RWPE2 (cell line): Measurements from ENCODE around the gene CCDC40.

Experiments used
- ATAC-seq: fragments of 200-7000 bp; cut with Tn5 transposase; 3 replicates; pipeline ENCODE4 v1.9.1; 2021; ENCODE audit warnings: low read depth
- DNase-seq: peaks from one replicate; pipeline ENCODE4 v3.0.0-alpha.2; 2020; ENCODE audit warnings: low spot score
- H3K27ac ChIP-seq: fragments of 450-650 bp; 2 replicates; pipeline ENCODE4 v1.5.1; 2017; ENCODE audit warnings: mild to moderate bottlenecking; ENCODE audit not compliant: poor library complexity, severe bottlenecking
- H3K27me3 ChIP-seq: fragments of 250-450 bp; sonication (Bioruptor Pico); 2 replicates; pipeline ENCODE4 v1.5.1; 2021; ENCODE audit warnings: mild to moderate bottlenecking, moderate library complexity; ENCODE audit not compliant: insufficient read depth, poor library complexity, severe bottlenecking
- H3K36me3 ChIP-seq: fragments of 250-450 bp; sonication (Bioruptor Pico); 2 replicates; pipeline ENCODE4 v1.5.1; 2020; ENCODE audit warnings: low read depth, mild to moderate bottlenecking, moderate library complexity
- H3K4me1 ChIP-seq: fragments of 250-450 bp; sonication (Bioruptor Pico); 2 replicates; pipeline ENCODE4 v1.5.1; 2021; ENCODE audit warnings: mild to moderate bottlenecking, moderate library complexity; ENCODE audit not compliant: insufficient read depth, poor library complexity, severe bottlenecking
- H3K4me3 ChIP-seq: fragments of 250-450 bp; sonication (Bioruptor Pico); 2 replicates; pipeline ENCODE4 v1.5.1; 2021; ENCODE audit warnings: mild to moderate bottlenecking, moderate library complexity; ENCODE audit not compliant: severe bottlenecking
- H3K9me3 ChIP-seq: fragments of 250-450 bp; sonication (Bioruptor Pico); 2 replicates; pipeline ENCODE4 v1.5.1; 2021; ENCODE audit warnings: mild to moderate bottlenecking, moderate library complexity; ENCODE audit not compliant: severe bottlenecking
- TF ChIP-seq, protein P1 (sequence below): fragments of 450-650 bp; IDR thresholded peaks from one replicate; pipeline ENCODE4 v1.5.1; 2017; ENCODE audit warnings: mild to moderate bottlenecking, moderate library complexity; ENCODE audit not compliant: poor library complexity, severe bottlenecking

The CCDC40 gene

DNA sequence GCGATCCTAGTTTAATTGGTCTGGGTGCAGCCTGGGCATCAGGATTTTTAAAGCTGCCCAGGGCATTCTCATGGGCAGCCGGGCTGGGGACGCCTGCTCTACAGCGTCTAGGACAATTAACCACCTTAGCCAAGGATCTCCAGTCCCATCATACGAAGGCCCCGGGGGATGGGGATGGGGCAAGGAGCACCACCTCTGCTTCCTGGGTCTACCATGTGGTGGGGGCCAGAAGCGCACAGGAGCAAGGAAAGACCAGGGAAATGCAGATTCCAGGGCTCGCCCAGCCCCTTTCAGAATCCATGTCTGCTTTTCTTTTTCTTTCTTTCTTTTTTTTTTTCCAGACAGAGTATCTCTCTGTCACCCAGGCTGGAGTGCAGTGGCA lies 30.1 kb upstream of the CCDC40 start:
- H3K9me3 ChIP-seq, result no peaks in the 10 kb centered on the region
- DNase-seq (no peak), ATAC-seq (no peak)
- no peak overlapping the region for H3K4me3 ChIP-seq
- H3K4me1 ChIP-seq, result no peaks in the 10 kb centered on the region
- H3K36me3 ChIP-seq, result no peaks in the 10 kb centered on the region
- TF ChIP-seq, protein P1, sequence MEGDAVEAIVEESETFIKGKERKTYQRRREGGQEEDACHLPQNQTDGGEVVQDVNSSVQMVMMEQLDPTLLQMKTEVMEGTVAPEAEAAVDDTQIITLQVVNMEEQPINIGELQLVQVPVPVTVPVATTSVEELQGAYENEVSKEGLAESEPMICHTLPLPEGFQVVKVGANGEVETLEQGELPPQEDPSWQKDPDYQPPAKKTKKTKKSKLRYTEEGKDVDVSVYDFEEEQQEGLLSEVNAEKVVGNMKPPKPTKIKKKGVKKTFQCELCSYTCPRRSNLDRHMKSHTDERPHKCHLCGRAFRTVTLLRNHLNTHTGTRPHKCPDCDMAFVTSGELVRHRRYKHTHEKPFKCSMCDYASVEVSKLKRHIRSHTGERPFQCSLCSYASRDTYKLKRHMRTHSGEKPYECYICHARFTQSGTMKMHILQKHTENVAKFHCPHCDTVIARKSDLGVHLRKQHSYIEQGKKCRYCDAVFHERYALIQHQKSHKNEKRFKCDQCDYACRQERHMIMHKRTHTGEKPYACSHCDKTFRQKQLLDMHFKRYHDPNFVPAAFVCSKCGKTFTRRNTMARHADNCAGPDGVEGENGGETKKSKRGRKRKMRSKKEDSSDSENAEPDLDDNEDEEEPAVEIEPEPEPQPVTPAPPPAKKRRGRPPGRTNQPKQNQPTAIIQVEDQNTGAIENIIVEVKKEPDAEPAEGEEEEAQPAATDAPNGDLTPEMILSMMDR, result peak; percentile 1
- H3K27ac ChIP-seq, result no peak overlapping the region
- H3K27me3 ChIP-seq, result no peaks in the 10 kb centered on the region

DNA sequence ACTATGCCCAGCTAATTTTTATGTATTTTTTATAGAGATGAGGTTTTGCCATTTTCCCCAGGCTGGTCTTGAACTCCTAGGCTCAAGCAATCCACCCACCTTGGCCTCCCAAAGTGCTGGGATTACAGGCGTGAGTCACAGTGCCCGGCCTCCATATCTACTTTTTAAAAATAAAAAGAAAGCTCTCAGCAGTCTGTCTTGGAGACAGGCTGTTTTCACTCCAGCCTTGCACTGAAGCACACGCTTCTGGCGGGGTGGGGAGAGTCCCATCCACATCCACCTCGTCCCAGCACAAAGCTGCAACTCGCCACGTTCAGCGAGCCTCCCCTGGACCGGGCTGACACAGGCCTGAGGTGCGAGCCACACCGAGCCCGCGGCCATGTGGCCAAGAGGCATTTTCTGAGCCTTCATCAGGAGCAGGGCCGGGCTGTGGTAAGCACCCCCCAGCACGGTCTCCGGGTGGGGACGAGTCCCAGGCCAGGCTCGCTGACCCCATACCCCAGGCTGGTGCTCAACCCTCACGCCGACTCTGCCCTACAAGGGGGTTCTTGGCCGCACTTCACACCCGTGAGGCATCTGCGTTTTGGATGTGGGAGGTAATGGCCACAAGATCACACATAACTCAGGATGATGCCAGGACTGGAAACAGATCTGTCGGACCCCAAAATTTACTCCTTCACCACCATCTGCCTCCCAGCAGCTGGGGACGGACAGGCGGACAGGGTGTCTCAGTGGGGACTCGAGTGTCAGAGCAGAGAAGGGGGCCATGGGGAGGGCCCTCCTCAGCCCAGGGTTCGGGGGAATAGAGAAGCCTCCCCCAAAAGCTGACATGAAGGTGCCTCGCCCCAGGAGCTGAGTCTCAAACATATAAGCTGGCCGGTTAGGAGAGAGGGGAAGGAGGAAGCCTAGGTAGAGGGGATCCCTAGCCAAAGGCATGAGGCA lies 29.4 kb upstream of the CCDC40 start:
- no peaks in the 10 kb centered on the region for H3K27me3 ChIP-seq
- no peaks in the 10 kb centered on the region for H3K4me1 ChIP-seq
- H3K4me3 ChIP-seq, result no peak overlapping the region
- H3K36me3 ChIP-seq, result no peaks in the 10 kb centered on the region
- no peak overlapping the region for H3K27ac ChIP-seq
- ATAC-seq (no peak), DNase-seq (peak; percentile 37)
- H3K9me3 ChIP-seq, result no peaks in the 10 kb centered on the region
- TF ChIP-seq, protein P1, result no peak

DNA sequence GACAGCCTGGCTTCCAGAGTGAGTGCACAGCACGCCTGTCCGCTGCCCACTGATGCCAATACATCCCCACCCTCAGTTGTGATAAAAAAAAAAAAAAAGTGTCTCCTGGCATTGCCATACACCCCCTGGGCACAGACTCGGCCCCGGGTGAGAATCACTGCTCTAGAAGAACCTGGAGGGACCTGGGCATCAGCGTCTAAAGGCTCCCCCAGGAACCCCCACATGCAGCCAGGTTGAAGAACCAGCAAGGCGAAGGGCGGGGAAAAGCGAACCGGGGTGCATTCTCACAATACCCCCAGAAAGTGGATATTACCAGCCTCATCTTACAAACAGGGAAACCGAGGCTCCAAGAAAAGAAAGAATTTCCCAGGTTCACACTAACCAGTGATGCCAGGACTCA lies 28.5 kb upstream of the CCDC40 start:
- peaks cover under 1% of the 10 kb centered on the region; the same call in 1 of the 2 replicates for H3K36me3 ChIP-seq
- H3K4me3 ChIP-seq, result no peak overlapping the region
- ATAC-seq (no peak), DNase-seq (peak; percentile 47)
- H3K4me1 ChIP-seq, result no peaks in the 10 kb centered on the region
- no peaks in the 10 kb centered on the region for H3K9me3 ChIP-seq
- TF ChIP-seq, protein P1, result no peak
- H3K27ac ChIP-seq, result no peak overlapping the region
- no peaks in the 10 kb centered on the region for H3K27me3 ChIP-seq

DNA sequence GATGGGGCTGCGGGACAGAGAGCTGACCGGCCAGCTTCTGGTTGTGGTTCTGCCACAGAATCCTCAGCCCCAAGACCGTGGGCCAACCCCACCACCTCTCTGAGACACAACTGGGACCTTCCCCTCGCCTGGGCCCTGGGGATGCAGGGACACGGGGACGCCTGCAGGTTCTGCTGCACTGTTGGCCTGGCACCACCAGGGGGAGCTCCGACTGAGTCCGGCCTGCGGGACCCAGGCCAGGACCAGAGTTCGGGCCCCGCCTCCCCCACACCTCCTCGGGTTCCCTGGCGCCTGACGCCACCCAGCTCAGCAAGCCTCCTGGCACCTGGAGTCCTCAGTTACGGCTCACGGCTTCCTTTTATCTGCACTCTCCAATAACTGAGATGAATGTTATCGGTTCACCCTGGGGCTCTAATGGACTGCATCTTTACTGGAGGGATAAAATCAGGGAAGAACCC lies 28.0 kb upstream of the CCDC40 start:
- peaks cover 4% of the 10 kb centered on the region; the same call in 1 of the 2 replicates for H3K36me3 ChIP-seq
- no peak overlapping the region for H3K27ac ChIP-seq
- no peaks in the 10 kb centered on the region for H3K9me3 ChIP-seq
- no peaks in the 10 kb centered on the region for H3K27me3 ChIP-seq
- TF ChIP-seq, protein P1, result peak; percentile 81
- ATAC-seq (peak; percentile 80), DNase-seq (peak; percentile 80)
- H3K4me1 ChIP-seq, result no peaks in the 10 kb centered on the region
- H3K4me3 ChIP-seq, result no peak overlapping the region

DNA sequence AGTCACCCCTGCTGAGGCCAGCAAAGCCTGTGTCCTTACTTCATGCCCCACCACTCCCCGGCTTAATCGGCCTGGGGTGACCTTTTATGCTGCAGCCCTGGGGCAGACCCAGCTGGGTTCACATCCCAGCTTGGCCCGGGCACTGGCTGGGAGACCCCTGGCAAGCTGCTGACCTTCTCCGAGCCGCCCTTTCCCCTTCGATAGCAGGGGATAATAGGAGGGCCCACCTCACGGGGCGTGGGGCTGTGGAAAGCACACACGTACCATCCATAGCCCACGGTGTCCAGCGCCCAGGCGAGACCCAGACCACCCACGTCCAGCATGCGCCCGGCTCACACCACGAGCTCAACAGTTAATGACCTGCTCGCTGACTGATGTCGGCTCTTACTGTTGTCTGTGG lies 27.6 kb upstream of the CCDC40 start:
- no peaks in the 10 kb centered on the region for H3K4me1 ChIP-seq
- TF ChIP-seq, protein P1, result no peak
- H3K27me3 ChIP-seq, result no peaks in the 10 kb centered on the region
- no peak overlapping the region for H3K4me3 ChIP-seq
- ATAC-seq (no peak), DNase-seq (peak; percentile 72)
- no peaks in the 10 kb centered on the region for H3K9me3 ChIP-seq
- H3K27ac ChIP-seq, result no peak overlapping the region
- peaks cover 4% of the 10 kb centered on the region for H3K36me3 ChIP-seq
